ENCODE results near the gene MC5R. TPM values are rescaled to one million over a fixed set of nuclear protein-coding genes. Genes with fewer than 3 reads are reported as not detected.

The MC5R gene
- not detected in 2 replicates for total RNA-seq (2014; rRNA removed; shearing (Covaris generic))
- not detected in 2 replicates for polyA plus RNA-seq (2015; cell fraction: cytosol; rRNA removed)
- polyA plus RNA-seq (2015; cell fraction: nucleus; rRNA removed), result not detected in 2 replicates

DNA sequence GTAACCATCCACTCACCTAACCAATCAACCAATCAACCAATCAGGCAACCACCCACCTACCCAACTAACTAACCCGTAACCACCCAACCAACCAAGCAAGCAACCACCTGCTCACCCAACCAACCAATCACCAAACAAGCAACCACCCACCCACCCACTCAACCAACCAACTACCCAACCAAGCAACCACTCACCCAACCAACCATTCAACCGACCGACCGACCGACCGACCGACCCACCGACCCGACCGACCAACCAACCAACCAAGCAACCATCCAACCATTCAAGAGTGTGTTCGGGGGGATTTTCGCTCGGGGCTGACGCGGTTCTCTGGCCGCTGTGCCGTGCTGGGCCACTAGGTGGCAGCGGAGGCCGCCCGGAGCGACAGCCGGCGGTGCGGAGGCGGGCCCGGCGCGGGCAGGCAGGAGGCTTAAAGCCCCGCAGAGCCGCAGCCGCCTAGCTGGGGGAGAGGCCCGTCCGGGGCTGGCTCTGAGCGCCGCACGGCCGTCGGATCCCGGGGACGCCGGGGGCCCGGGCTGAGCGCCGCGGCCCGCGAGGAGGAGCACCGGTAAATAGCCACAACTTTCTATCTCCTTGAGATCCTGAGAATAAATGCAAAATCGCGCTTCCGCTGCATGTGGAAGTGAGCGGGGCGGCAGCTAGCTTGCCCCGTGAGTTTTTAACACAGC lies at the start of gene MC5R:
Gene MC5R, plus strand, starts transcription at position 443 of the 689 bp plus-strand sequence. CDS start 1,617 bp downstream, outside the sequence.
- DNase-seq (ENCODE audit: low read depth), result peak; percentile 1

DNA sequence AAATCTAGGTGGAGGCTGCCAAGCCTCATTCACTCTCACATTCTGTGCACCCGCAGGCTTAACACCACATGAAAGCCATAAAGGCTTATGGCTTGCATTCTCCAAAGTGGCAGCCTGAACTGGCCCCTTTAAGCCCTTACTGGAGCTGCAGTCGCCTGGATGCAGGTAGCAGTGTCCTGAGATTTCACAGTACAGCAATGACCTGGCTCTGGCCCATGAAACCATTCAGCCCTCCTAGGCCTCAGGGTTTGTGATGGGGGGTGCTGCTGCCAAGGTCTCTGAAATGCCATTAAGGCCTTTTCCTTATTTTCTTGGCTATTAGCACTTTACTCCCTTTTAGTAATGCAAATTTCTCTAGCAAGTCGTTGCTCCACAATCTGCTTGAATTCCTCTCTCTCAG lies 48.9 kb upstream of the MC5R start:
- no peak for DNase-seq (ENCODE audit: low read depth)

DNA sequence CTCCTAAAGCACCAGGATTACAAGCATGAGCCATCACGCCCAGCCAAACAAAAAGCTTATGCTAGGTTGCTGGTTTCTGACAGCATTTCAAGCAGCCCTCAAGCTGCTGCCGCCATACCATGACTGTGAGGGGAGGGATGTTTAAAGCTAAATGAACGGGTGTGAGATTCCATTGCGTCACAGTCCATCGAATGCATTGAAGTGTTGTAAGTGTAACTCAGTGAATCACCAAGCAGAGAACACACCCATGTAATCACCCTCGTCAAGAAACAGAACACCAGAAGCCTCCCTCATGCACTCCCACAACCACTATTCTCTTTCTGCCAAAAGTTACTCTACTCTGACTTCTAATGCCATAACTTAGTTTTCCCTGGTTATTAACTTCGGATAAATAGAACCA lies 32.8 kb upstream of the MC5R start:
- DNase-seq (ENCODE audit: low read depth), result no peak

DNA sequence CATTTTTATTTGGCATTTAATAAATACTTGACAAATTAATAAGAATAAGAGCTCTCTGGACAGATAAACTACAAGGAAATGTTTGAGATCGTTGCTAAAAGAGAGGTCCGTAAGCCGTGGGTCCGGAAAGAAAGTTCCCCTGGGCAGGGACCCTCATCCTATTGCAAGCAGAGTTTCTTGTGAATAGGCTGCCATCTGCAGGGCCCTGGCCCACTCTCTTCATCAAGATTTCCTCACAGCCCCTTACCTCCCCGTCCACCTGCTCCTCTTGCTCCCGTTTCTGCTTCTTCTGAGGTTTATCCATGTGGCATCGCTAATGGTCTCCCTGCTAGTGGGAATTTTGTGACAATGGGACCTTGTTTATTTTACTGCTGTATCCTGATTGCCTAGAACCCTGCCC lies 30.1 kb upstream of the MC5R start:
- DNase-seq (ENCODE audit: low read depth), result no peak

DNA sequence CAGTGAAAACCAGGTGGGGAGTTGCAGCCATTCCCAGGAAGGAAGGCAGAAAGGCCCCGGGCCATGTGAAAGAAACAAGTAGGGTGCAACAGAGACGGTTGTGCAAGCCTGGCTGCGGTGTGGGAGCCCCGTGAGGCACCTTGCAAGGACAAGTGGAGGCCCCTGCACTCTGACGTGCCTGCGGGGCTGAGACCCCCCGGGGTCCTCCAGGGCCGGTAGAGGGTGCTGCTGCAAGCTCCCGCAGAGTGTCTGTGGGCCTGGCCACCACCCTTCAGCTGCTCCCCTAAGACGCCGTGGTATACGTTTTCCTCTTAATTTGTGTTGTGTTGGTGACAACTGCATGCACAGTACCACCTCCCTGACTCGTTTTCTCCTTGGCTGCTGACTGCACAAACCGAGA lies 27.4 kb upstream of the MC5R start:
- no peak for DNase-seq (ENCODE audit: low read depth)

DNA sequence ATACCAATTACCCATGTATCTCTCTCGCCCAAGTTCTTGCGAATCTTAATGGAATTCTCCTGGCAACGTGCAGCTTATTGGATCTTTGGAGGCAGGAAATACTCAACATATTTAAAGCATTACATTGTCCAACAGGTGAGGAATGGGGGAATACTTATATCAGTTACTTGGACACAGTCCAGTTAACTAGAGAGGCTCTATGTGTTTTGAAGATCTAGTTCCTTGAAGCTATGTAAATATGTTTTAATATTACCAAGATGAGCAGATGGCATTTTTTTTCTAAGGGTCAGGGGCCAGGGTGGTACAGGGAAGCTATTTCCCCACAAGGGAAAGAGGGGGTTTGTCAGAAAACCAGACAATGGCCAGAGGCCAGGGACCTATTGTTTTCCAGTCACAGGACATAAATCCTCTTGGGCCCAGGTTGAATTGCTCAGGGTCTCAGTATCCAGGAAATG lies 26.8 kb upstream of the MC5R start:
- peak; percentile 57 for DNase-seq (ENCODE audit: low read depth)

DNA sequence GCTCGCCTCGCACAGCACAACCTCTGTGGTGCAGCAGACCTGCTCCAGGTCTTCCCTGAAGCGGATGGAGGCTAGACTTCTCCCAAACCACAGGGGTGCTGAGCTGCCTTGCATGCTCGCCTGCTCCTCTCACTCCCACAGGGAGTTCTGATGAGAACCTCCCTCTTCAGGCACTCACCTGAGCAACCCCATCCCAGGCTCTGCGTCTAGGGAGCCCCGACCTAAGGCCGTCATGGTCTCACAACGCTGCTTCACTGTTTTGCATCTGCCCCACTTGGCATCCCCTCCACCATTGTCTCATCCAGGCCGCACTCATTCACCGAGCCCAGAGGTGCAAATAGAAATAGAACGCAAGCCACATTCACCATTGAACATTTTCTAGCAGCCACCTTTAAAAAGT lies 24.6 kb upstream of the MC5R start:
- no peak for DNase-seq (ENCODE audit: low read depth)

DNA sequence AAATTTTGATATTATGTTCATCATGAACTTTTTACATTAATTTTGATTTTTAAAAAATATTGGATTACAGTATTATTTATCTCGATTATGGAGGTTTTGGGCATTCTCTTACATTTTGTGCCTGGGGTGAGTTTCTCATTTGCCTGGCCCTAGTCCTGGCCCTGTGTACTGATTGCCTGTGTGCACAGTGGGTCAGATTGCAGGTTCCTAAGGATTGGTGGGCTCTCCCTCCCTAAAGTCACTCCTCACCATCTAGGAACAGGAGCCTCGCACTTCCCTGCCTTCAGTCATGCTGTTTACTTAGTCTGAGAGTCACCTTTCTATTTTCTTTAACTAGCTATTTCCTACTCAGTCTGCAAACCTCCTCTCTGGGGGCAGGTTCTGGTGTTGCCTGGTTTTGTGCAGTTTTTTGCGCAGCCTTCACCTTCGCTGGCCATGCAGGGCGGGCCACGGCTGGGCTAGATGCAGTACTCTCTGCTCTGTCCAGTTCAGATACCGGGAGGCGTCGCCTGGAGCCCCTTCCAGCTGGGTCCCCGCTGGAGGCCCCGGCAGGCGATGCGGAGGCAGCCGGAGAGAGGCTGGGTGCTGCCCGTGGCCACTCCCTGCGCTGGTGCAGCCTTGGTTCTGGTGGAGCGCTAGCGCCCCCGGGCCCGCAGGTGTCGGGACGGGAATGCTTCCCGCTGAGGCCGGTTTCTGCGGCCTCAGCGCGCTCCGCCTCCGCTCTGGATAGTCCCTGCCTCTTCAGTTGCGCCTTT lies 23.3 kb upstream of the MC5R start:
- peak; percentile 64 for DNase-seq (ENCODE audit: low read depth)

DNA sequence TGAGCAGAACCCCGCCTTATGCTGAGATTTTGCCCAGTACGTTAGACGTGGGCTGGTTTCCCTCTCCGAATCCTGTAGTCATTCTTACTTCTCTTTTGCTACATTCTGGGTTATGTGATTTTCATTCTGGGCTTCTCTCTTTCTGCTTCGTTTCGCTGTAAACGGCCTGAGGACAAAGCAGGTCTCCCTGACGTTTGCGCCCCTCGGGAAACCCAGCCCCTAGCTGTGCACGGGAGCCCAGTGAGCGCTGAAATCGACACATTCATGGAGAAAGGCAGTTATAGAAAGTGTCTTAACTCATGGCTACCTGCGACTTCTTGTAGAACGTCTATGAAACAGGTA lies 22.7 kb upstream of the MC5R start:
- no peak for DNase-seq (ENCODE audit: low read depth)

DNA sequence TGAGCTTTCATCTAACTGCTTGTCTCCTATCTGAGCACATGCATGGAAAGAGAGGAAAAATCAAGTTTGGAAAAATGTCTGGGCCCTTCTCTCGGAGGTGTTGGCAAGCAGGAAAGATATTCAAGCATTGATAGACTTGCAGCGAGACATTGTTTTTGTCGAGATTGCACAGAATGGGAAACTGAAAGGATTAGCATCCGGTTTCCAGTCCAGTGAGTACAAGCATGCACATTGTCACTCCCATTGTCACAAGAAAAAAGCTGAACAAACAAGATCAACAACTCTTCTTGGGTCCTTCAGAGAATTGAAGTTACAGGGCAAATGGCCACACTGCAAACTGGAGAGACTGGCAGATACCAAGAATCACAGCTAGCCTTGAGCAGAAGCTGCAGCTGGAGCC lies 19.6 kb upstream of the MC5R start:
- no peak for DNase-seq (ENCODE audit: low read depth)

DNA sequence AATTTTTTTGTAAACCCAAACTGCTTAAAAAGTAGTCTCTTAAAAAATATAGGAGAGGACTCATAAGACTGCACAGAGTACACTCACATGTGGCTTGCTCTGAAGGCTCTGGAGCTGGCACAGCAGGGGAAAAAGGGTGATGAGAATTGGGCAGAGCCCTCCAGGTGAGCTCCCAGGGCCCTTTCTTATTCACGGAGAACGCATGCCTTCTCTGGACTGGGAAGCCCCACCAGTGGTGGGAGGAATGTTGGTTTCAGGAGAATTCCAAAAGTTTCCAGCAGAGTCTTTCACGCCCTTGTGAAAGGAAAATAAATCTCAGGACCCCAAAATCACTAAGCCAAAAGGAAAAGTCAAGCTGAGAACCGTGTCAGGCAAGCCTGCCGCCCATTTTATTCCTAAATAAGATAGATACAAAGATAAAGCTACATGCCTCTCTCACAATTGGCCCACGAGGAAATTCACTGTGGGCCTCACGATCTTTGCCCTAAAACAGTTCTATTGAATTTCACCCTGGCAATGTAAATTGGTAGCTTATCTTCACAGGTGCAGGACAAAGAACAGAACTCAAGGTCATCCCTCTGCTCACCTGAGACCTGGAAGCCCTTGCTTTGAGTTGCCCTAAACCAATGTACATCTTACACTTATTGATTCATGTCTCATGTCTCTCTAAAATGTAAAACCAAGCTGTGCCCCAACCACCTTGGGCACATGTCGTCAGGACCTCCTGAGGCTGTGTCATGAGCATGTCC lies 15.5 kb upstream of the MC5R start:
- no peak for DNase-seq (ENCODE audit: low read depth)

DNA sequence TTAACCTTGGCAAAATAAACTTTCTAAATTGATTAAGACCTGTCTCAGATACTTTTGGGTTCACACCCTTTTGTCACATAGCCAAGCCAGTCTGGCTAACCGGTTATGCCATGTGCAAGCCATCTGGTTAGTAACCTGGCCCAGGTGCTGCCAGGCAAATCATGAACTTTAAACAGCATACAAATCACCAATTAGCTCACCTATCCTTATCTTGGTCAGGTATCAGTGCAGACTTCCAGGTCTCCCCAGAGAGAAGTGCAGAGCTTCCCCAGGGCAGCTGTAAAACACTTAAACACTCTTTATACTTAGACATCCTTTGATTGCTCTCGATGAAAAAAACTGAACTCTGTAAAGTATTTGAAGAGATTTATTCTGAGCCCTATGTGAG lies 14.9 kb upstream of the MC5R start:
- no peak for DNase-seq (ENCODE audit: low read depth)

DNA sequence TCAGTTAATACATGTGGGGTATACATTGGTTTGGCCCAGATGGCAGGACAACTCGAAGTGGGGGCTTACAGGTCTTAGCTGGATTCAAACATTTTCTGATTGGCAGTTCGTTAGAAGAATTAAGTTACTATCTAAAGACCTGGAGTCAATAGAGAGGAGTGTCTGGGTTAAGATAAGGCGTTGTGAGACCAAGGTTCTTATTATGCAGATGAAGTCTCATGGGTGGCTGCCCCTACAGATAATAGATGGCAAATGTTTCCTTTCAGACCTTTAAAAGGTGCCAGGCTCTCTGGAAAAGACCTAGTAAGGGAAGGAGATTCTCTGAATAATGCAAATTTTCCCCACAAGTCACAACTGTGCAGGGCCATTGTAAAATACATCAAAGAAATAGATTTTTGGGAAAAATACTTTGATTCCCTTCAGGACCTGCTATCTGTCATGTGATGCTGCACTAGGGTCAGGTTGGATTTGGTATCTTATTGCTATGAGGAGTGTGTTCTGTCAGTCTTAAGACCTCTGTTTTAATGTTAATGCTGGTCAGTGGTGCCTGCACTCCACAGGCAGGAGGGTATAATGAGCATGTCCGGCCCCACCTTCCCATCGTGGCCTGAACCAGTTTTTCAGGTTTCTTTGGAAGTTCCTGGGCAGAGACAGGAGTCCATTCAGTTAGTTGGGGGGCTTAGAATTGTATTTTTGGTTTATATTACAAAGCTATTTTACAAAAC lies 14.3 kb upstream of the MC5R start:
- no peak for DNase-seq (ENCODE audit: low read depth)

DNA sequence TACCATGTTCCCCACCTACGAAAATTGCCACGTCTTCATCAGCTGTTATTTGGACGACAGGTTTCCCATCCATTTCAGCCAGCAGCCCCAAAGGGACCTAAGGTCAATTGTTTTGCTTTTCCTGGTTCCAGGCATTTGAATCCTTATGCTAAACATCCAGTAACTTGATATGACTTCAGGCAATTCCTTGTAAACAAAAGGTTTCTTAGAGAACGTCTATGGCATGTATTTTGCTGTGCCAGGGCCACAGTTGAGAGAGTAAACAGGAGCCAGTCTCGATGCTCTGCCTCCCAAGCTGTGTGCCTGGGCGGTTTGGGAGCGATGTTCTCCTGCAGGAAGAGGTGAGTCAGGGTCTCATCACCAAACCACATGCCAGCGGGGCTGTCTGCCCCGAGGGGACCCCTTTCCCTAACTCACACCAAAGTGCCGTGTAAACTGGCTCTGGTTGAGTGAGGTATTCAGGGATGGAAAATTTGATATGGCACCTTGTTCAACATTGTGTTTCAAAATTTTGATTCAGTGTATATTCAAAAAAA lies 12.9 kb upstream of the MC5R start:
- peak; percentile 3 for DNase-seq (ENCODE audit: low read depth)

DNA sequence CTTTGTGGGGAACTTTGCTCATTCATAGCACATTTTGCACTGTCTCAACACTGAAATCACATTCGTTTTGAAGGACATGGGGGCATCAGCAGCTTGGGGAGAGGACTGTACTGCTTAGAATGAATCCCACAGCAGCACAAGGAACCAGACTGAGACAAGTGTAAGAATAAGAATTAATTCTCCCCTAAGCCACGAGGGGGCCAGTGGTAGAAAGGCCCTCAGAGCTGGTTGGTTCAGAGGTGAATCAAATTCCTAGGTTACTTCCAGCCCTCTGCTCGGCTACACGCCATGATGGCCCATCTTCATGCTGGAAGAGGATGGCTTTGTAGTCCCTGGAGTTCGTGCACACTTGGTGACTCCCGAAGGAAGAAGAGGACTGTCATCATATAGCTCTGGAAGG lies 12.0 kb upstream of the MC5R start:
- no peak for DNase-seq (ENCODE audit: low read depth)

DNA sequence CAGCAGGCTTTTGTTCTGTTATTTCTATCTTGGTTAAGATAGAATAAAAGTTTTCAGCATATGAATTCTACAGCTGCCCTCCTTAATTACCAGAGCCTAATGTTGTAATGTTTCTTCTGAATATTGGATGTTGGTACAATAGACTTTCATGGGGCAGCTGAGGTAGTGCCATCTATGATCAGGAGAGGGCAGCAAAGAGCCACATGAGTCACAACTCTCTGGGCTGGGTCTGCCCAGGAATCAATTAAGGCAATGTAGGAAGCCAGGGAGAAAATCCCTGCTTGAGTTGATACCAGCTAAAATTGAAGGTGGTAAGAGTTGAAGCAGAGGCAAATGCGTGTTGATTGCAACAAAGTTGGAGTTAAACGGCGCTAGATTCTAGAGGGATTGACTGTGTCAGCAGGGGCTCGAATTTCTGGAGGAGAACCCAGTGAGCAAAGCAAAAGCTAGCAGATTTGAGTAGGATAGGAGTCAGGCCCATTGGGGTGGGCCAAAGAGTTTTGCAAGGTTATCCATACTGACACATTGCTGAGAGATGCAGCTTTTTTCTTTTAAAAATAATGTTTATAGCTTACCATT lies 10.6 kb upstream of the MC5R start:
- DNase-seq (ENCODE audit: low read depth), result peak; percentile 45

DNA sequence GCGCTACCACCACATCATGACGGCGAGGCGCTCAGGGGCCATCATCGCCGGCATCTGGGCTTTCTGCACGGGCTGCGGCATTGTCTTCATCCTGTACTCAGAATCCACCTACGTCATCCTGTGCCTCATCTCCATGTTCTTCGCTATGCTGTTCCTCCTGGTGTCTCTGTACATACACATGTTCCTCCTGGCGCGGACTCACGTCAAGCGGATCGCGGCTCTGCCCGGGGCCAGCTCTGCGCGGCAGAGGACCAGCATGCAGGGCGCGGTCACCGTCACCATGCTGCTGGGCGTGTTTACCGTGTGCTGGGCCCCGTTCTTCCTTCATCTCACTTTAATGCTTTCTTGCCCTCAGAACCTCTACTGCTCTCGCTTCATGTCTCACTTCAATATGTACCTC lies 2.3 kb downstream of the MC5R start:
- DNase-seq (ENCODE audit: low read depth), result no peak

DNA sequence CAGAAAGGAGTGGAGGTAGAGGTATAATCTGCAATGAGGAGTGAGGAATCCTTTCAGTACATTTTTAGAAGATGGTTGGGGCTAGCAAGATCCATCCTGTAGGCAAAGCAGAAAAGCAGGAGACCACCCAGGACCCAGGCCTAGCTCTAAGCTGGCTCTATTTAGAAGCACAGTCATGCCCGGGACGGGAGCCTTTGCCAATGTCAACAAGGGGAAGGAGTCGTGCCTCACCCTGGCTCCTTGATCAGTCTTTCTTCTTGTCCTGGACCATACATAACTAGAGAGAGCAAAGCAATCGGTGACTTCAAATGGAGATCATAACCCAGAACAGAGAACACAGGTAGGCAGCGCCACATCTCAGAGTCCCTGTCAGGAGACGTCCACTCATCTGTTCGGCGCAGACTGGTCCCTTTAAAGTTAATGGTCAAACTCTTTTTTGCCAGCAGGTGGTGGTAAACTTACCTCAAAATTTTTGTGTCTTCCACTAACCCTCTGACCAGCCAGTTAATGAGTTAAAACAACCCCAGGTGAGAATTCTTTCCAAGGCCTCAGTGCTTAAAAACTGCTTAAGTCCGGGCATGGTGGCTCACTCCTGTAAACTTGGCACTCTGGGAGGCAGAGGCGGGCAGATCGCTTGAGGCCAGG lies 8.0 kb downstream of the MC5R start:
- DNase-seq (ENCODE audit: low read depth), result peak; percentile 21

DNA sequence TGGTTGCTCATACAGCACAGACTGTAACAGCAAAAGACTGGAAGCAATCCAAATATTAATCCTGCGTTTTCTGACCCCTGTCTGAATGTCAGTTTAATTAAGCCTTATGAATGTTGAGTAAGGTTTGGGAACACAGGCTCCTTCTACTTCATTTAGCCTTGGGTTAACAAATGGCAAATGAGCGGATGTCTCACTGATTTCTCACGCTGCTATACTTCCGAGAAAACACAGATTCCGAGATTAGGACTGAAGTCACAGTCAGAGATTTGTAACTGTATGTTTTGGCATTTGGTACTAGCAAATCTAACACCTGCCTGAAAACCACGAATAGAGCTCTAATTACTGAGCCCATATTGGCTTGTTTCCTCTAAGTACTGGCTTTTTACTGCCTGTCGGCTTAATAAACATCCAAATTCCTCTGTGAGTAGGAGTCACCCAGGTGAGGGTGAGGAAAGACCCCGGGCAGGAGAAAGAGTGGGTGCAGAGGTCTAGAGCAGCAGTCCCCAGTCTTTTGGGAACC lies 10.6 kb downstream of the MC5R start:
- DNase-seq (ENCODE audit: low read depth), result no peak

DNA sequence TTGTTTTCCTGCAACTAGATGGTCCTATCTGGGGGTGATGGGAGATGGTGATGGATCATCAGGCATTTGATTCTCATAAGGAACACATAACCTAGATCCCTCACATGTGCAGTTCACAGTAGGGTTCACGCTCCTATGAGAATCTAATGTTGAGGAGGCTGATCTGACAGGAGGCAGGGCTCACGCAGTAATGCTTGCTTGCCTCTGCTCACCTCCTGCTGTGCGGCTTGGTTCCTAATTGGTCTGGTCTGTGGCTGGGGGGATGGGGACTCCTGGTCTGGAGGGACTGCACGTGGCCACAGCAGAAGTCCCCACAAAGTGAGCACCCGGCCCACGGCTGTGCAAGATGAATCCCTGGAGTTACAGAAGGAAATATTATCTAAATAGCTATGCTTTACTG lies 11.3 kb downstream of the MC5R start:
- no peak for DNase-seq (ENCODE audit: low read depth)
